BLaER1 treated with 17β-estradiol and CSF1 and Interleukin-3, amounts not matched to agents 10 nM and 100 nM (cell line): ENCODE results near the gene PSME4.
A peak's percentile ranks its signal among the peaks of the same experiment; 100 is the strongest.

Experiments used
- H3K27ac ChIP-seq, 11 experiments: shearing (Covaris generic); formaldehyde crosslinking; 2 replicates each; pipeline ENCODE4 v1.8.1; 2022
- H3K27me3 ChIP-seq, 11 experiments: shearing (Covaris generic); formaldehyde crosslinking; 2 replicates each; pipeline ENCODE4 v1.8.1; 2022
- H3K36me3 ChIP-seq, 11 experiments: shearing (Covaris generic); formaldehyde crosslinking; 2 replicates each; pipeline ENCODE4 v1.8.1; 2022
- H3K4me1 ChIP-seq, 10 experiments: shearing (Covaris generic); formaldehyde crosslinking; 2 replicates each; pipeline ENCODE4 v1.8.1; 2022
- H3K4me2 ChIP-seq, 11 experiments: shearing (Covaris generic); formaldehyde crosslinking; 2 replicates each; pipeline ENCODE4 v1.8.1; 2022
- H3K4me3 ChIP-seq, 10 experiments: shearing (Covaris generic); formaldehyde crosslinking; 2 replicates each; pipeline ENCODE4 v1.8.1; 2022
- H3K9ac ChIP-seq, 11 experiments: shearing (Covaris generic); formaldehyde crosslinking; 2 replicates each; pipeline ENCODE4 v1.8.1; 2022
- H3K9me3 ChIP-seq, 11 experiments: shearing (Covaris generic); formaldehyde crosslinking; replicated peaks in 1 of 11; 2 replicates each; pipeline ENCODE4 v1.8.1; 2022
- H4K20me1 ChIP-seq, 11 experiments: shearing (Covaris generic); formaldehyde crosslinking; 2 replicates each; pipeline ENCODE4 v1.8.1; 2022
- Cebpa-rat ChIP-seq, 11 experiments: shearing (Covaris generic); IDR thresholded peaks; 2 replicates each; pipeline ENCODE4 v1.8.1; 2022

Gene PSME4

DNA sequence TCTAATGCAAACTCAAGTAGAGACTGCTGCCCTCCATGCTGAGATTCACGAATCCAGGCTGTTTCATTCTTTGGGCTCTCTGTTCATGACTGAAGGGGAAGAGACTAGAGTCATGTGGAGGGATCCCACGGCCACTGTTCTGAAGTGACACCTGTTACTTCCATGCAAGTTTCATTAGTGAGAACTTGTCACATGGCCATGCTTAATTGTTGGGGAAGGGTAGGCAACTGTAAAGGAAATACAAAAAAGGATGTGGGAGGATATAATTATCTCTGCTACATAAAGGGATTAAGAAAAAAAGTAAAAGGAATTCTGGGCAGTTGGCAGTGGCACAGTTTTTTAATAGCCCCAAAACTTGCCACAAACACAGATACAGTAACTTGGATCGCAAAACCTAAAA lies 28.0 kb upstream of the PSME4 start:
- Histone ChIP-seq H3K9me3 (peaks cover 0 to 5% (median 2%) of the 10 kb centered on the region in 11 experiments; a peak in 9 of 22 replicates), H3K27me3 (no peaks in the 10 kb centered on the region), H3K27ac (no peak overlapping the region), H3K4me3 (no peak overlapping the region), H3K4me1 (peaks cover 19 to 31% (median 26%) of the 10 kb centered on the region in 10 experiments), H3K36me3 (peaks cover 0 to 2% (median 0%) of the 10 kb centered on the region in 11 experiments; a peak in 2 of 22 replicates), H4K20me1 (no peaks in the 10 kb centered on the region), H3K4me2 (peak overlapping the region; percentile 4 to 72 (median 56); a peak in 16 of 22 replicates), H3K9ac (no peak overlapping the region)
- no peak for TF ChIP-seq Cebpa-rat (IDR thresholded peaks at IDR 0.05)

GRCh38 chr2:53994818-53995808 lies 24.3 kb upstream of the PSME4 start:
- Histone ChIP-seq H3K4me2 (peak overlapping the region; percentile 31 to 68 (median 49); a peak in 18 of 22 replicates), H3K27ac (peak overlapping the region in 3 of 11 experiments; percentile 0 to 32 (median 28); a peak in 2 of 22 replicates)

GRCh38 chr2:53991948-53992347 lies 21.2 kb upstream of the PSME4 start:
- Histone ChIP-seq H3K4me3 (no peak overlapping the region), H3K27me3 (no peaks in the 10 kb centered on the region), H3K27ac (no peak overlapping the region), H3K9me3 (peaks cover 13 to 40% (median 38%) of the 10 kb centered on the region in 11 experiments; a peak in 20 of 22 replicates), H3K36me3 (peaks cover 0 to 11% (median 0%) of the 10 kb centered on the region in 11 experiments; a peak in 4 of 22 replicates), H3K4me1 (peaks cover 10 to 25% (median 16%) of the 10 kb centered on the region in 10 experiments), H4K20me1 (no peaks in the 10 kb centered on the region), H3K4me2 (no peak overlapping the region), H3K9ac (no peak overlapping the region)
- no peak for TF ChIP-seq Cebpa-rat (IDR thresholded peaks at IDR 0.05)

More at GRCh38 chr2:53994818-53995808, 24.3 kb upstream of the PSME4 start:
- peaks cover 20 to 34% (median 28%) of the 10 kb centered on the region in 10 experiments for H3K4me1 ChIP-seq
- no peak overlapping the region for H3K9ac ChIP-seq
- no peak overlapping the region for H3K4me3 ChIP-seq
- peaks cover 0 to 8% (median 0%) of the 10 kb centered on the region in 11 experiments; a peak in 4 of 22 replicates for H3K36me3 ChIP-seq
- H3K9me3 ChIP-seq, result peaks cover 13 to 39% (median 35%) of the 10 kb centered on the region in 11 experiments; a peak in 20 of 22 replicates
- TF ChIP-seq Cebpa-rat (IDR thresholded peaks at IDR 0.05), result no peak
- no peaks in the 10 kb centered on the region for H4K20me1 ChIP-seq
- no peaks in the 10 kb centered on the region for H3K27me3 ChIP-seq

- H3K4me3 ChIP-seq, result no peak overlapping the region
Measured at GRCh38 chr2:53989210-53989862, 18.5 kb upstream of the PSME4 start.

DNA sequence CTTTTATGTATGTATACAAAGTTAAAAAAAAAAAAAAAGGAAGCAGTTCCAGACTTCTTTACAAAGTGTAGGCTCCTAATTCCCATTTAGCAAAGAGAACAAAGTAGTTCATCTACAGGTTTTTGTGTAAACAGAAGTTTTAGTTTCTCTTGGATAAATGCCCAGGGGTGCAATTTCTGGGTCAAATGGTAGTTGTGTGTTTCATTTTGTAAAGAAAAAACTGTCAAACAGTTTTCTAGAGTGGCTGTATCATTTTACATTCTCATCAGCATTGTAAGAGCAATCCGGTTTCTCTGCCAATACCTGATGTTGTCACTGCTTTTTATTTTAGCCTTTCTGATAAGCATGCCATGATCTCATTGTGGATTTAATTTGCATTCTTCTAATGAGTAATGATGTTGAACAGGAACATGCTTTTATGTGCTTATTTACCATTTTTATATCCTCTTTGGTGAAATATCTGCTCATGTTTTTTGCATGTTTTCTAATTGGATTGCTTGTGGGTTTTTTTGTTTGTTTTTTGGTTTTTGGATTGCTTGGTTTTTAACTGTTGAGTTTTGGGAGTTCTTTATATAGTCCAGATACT lies 16.6 kb upstream of the PSME4 start:
- Histone ChIP-seq H3K27ac (no peak overlapping the region), H3K36me3 (peaks cover 0 to 22% (median 3%) of the 10 kb centered on the region in 11 experiments; a peak in 12 of 22 replicates)
- no peak for TF ChIP-seq Cebpa-rat (IDR thresholded peaks at IDR 0.05)

More at GRCh38 chr2:53989210-53989862, 18.5 kb upstream of the PSME4 start:
- peaks cover 13 to 40% (median 38%) of the 10 kb centered on the region in 11 experiments; a peak in 20 of 22 replicates for H3K9me3 ChIP-seq
- H3K9ac ChIP-seq, result no peak overlapping the region
- H3K4me2 ChIP-seq, result no peak overlapping the region
- H4K20me1 ChIP-seq, result no peaks in the 10 kb centered on the region
- peaks cover 0 to 11% (median 0%) of the 10 kb centered on the region in 11 experiments; a peak in 5 of 22 replicates for H3K36me3 ChIP-seq
- H3K27me3 ChIP-seq, result no peaks in the 10 kb centered on the region
- no peak for TF ChIP-seq Cebpa-rat (IDR thresholded peaks at IDR 0.05)
- peaks cover 6 to 18% (median 8%) of the 10 kb centered on the region in 10 experiments for H3K4me1 ChIP-seq
- no peak overlapping the region for H3K27ac ChIP-seq

GRCh38 chr2:53985646-53986045 lies 14.9 kb upstream of the PSME4 start:
- peaks cover 9 to 39% (median 11%) of the 10 kb centered on the region in 11 experiments; a peak in 21 of 22 replicates for H3K36me3 ChIP-seq
- TF ChIP-seq Cebpa-rat (IDR thresholded peaks at IDR 0.05), result no peak
- H3K4me2 ChIP-seq, result no peak overlapping the region
- H3K4me3 ChIP-seq, result no peak overlapping the region
- H3K9me3 ChIP-seq, result peaks cover 9 to 16% (median 15%) of the 10 kb centered on the region in 11 experiments
- H3K27ac ChIP-seq, result no peak overlapping the region
- no peaks in the 10 kb centered on the region for H4K20me1 ChIP-seq
- no peak overlapping the region for H3K9ac ChIP-seq
- H3K27me3 ChIP-seq, result no peaks in the 10 kb centered on the region
- peaks cover 0 to 10% (median 0%) of the 10 kb centered on the region in 10 experiments; a peak in 3 of 20 replicates for H3K4me1 ChIP-seq

More for the DNA sequence above, 16.6 kb upstream of the PSME4 start:
- H3K9me3 ChIP-seq, result peaks cover 11 to 24% (median 22%) of the 10 kb centered on the region in 11 experiments; a peak in 17 of 22 replicates
- H3K4me2 ChIP-seq, result no peak overlapping the region
- H3K9ac ChIP-seq, result no peak overlapping the region
- no peaks in the 10 kb centered on the region for H3K27me3 ChIP-seq
- H3K4me3 ChIP-seq, result no peak overlapping the region
- peaks cover 0 to 10% (median 0%) of the 10 kb centered on the region in 10 experiments; a peak in 3 of 20 replicates for H3K4me1 ChIP-seq
- no peaks in the 10 kb centered on the region for H4K20me1 ChIP-seq

GRCh38 chr2:53969968-53970723 lies 647 bp downstream of the PSME4 start:
- H4K20me1 ChIP-seq, result peaks cover 19 to 54% (median 52%) of the 10 kb centered on the region in 11 experiments; a peak in 20 of 22 replicates
- peak overlapping the region; percentile 74 to 94 (median 87) for H3K4me2 ChIP-seq
- peaks cover 10 to 25% (median 14%) of the 10 kb centered on the region in 11 experiments; a peak in 18 of 22 replicates for H3K36me3 ChIP-seq
- no peak for TF ChIP-seq Cebpa-rat (IDR thresholded peaks at IDR 0.05)
- H3K4me3 ChIP-seq, result peak overlapping the region; percentile 85 to 99 (median 97)
- H3K4me1 ChIP-seq, result peaks cover 28 to 62% (median 38%) of the 10 kb centered on the region in 10 experiments
- H3K27ac ChIP-seq, result peak overlapping the region; percentile 79 to 97 (median 93)
- H3K9me3 ChIP-seq, result no peaks in the 10 kb centered on the region; a peak in 1 of 22 replicates
- H3K9ac ChIP-seq, result peak overlapping the region; percentile 90 to 98 (median 96)
- H3K27me3 ChIP-seq, result no peaks in the 10 kb centered on the region
